NCI-H2227 (cell line): Measurements from ENCODE around the gene HSPBP1.
A peak's percentile ranks its signal among the peaks of the same experiment; 100 is the strongest.

Source experiments
- DNase-seq: peaks from one replicate; lab custom pipeline; 2025; ENCODE audit not compliant: unreplicated experiment; lab: John Stamatoyannopoulos, UW

The HSPBP1 gene

GRCh38 chr19:55223291-55224037, 56.4 kb downstream of the HSPBP1 start:
- DNase-seq = no peak

- no peak for DNase-seq
Observed at GRCh38 chr19:55220525-55220924, 59.4 kb downstream of the HSPBP1 start.

DNA sequence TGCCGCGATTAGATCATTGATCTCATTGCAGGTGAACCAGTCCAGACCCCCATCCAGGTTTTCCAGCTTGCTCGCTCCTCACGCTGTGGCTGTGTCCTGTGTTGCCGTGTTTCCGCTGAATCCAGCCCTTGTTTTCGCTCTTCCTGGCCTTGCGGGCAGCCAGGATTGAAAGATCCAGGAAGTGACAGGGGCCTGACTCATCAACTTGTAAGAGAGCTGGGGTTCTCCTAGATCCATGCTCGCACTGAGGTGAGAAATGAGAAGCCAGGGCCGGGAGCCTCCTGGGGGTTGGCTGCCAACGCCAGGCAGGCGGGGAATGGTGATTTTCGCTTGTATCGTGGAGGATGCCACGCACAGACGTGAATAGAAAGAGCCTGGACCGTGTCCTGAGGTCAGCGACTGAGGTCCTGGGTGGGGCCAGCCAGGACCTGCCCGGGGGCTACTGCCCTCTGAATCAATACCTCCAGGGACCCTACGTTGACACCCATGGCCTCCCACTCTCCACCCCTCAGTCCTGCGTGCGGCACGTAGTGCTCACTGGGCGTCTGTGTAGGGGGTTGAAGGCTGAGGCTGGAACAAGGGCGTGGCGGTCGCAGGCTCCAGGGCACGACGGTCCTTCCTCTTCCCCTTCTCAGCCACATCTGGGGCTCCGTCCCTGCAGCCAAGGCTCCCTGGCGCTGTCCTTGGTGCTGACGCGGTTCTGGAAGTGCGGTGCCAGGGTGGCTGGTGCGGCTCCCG, 63.3 kb downstream of the HSPBP1 start:
- peak; percentile 99 for DNase-seq

- DNase-seq = no peak
Observed at GRCh38 chr19:55213547-55213946, 66.4 kb downstream of the HSPBP1 start.

GRCh38 chr19:55212447-55212846, 67.5 kb downstream of the HSPBP1 start:
- DNase-seq = no peak
